Measurements from ENCODE around the gene SMIM20. TPM values are rescaled to one million over a fixed set of nuclear protein-coding genes. Genes with fewer than 3 reads are reported as not detected.
"Not testable (repeated sequence)": the region's sequence is repeated elsewhere in the genome, so short reads cannot be mapped to it uniquely, and the experiment has no call there.

SMIM20 gene
- 10 to 100 TPM; 36.5 to 37.4 TPM for total RNA-seq

- Histone ChIP-seq H3K4me1 (no peaks in the 10 kb centered on the region), H3K9ac (ENCODE audit: low read depth in 2 of 2, low read length in 2 of 2) (peak within 1 kb of the TSS; percentile 72 to 85), H3K9me3 (no peaks in the 10 kb centered on the region), H3K27me3 (no peaks in the 10 kb centered on the region), H3K36me3 (no peaks in the 10 kb centered on the region), H3K4me3 (peak within 1 kb of the TSS; percentile 51), H3K27ac (peak within 1 kb of the TSS; percentile 92)
- peak; percentile 96 for DNase-seq
- no peak for TF ChIP-seq CTCF (IDR thresholded peaks at IDR 0.05)
- intact Hi-C loops (cut with DNase I): loop anchor here (10.0 kb wide), 1 partner anchor 49 kb away; the partner anchor contains the start of gene SEL1L3
These were observed at the start of gene SMIM20 for GRCh38 chr4:25913851-25914669. Gene SMIM20 (plus strand): TSS chr4:25914220. CDS start chr4:25914314, 94 bp downstream.

- no peaks in the 10 kb centered on the region for H3K27me3 ChIP-seq
- H3K4me3 ChIP-seq: no peak overlapping the region
- H3K36me3 ChIP-seq: no peaks in the 10 kb centered on the region
- H3K4me1 ChIP-seq: peaks cover 7% of the 10 kb centered on the region
- H3K9ac ChIP-seq (ENCODE audit: low read depth in 2 of 2, low read length in 2 of 2): no peak overlapping the region
- TF ChIP-seq CTCF (IDR thresholded peaks at IDR 0.05): no peak
- no peaks in the 10 kb centered on the region for H3K9me3 ChIP-seq
- DNase-seq: peak; percentile 92
- intact Hi-C loops (cut with DNase I): loop anchor here (10.0 kb wide), 1 partner anchor 49 kb away; the partner anchor contains the start of gene SMIM20
- H3K27ac ChIP-seq: peak overlapping the region; percentile 52
These were observed 48.4 kb upstream of the SMIM20 start for GRCh38 chr4:25865586-25865985.

- not testable (repeated sequence) for H3K4me3 ChIP-seq; H3K27me3 ChIP-seq; H3K4me1 ChIP-seq; H3K36me3 ChIP-seq; H3K27ac ChIP-seq; H3K9ac ChIP-seq (ENCODE audit: low read depth in 2 of 2, low read length in 2 of 2); DNase-seq; H3K9me3 ChIP-seq
- intact Hi-C loops (cut with DNase I): loop anchor here (10.0 kb wide), 1 partner anchor 48 kb away; the partner anchor contains the start of gene SMIM20
These were observed 47.6 kb upstream of the SMIM20 start for GRCh38 chr4:25866401-25866800.

- intact Hi-C loops (cut with DNase I): loop anchor here (10.0 kb wide), 1 partner anchor 47 kb away; the partner anchor contains the start of gene SMIM20
- H3K27me3 ChIP-seq: no peaks in the 10 kb centered on the region
These were observed 46.2 kb upstream of the SMIM20 start for GRCh38 chr4:25867781-25868294.

GRCh38 chr4:25870081-25870480, 43.9 kb upstream of the SMIM20 start:
- Histone ChIP-seq H3K4me3 (no peak overlapping the region), H3K36me3 (no peaks in the 10 kb centered on the region), H3K27ac (no peak overlapping the region), H3K9ac (ENCODE audit: low read depth in 2 of 2, low read length in 2 of 2) (no peak overlapping the region), H3K4me1 (no peaks in the 10 kb centered on the region), H3K27me3 (no peaks in the 10 kb centered on the region), H3K9me3 (no peaks in the 10 kb centered on the region)
- no peak for TF ChIP-seq CTCF (IDR thresholded peaks at IDR 0.05)
- intact Hi-C loops (cut with DNase I): no loop called here
- DNase-seq: no peak

More at GRCh38 chr4:25867781-25868294, 46.2 kb upstream of the SMIM20 start:
- Histone ChIP-seq H3K4me1 (peaks cover 7% of the 10 kb centered on the region), H3K27ac (no peak overlapping the region), H3K9me3 (no peaks in the 10 kb centered on the region), H3K9ac (ENCODE audit: low read depth in 2 of 2, low read length in 2 of 2) (no peak overlapping the region), H3K4me3 (no peak overlapping the region), H3K36me3 (no peaks in the 10 kb centered on the region)
- no peak for DNase-seq
- no peak for TF ChIP-seq CTCF (IDR thresholded peaks at IDR 0.05)

Measured in colonic mucosa (tissue), 4 donors.